ENCODE data around the gene ATG12. TPM values are rescaled to one million over a fixed set of nuclear protein-coding genes. Genes with fewer than 3 reads are reported as not detected.
"Not testable (repeated sequence)": the region's sequence is repeated elsewhere in the genome, so short reads cannot be mapped to it uniquely, and the experiment has no call there.

Gene ATG12
- total RNA-seq (48.3 and 85.7 TPM in 2 replicates), polyA plus RNA-seq (65.3 and 66.0 TPM in 2 replicates)

DNA sequence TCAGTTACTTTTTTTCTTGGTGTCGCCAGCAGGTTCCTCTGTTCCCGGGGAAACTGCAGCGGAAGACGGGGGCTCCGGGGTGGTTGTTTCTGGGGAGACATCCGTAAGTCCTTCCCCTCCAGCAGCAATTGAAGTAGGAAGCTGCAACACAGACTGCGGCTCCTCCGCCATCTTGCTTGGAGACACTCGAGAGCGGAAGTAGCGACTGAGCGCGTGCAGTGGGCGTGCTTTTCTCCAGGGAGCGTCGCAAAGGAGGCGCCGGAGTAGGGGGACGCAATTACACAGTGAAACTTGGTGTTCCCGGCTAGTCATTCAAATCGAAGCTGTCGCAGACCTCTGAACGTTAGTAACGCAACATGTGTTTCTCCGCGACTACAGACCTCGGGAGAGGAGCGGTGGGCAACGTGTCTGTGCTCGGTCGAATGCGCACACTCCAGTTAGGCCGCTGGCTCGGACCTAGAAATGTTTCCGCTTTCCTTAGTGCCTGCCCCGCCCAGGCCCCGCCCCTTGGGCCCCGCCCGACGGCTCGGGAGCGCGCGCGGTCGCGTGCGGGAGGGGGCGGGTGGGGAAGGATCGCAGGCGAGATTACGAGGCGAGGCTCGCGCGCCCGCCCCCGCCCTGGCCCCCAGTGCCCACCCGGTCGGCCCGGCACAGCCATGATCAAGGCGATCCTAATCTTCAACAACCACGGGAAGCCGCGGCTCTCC, at the start of gene ATG12, which contains the start of gene AP3S1:
Gene ATG12 (minus strand): TSS at position 184 of the 707 bp plus-strand sequence. CDS start 13 bp downstream, at position 171.
Gene AP3S1 (plus strand): TSS at position 554 of the 707 bp plus-strand sequence. CDS start 103 bp downstream, at position 657.
- Histone ChIP-seq H3K36me3 (replicated peaks; ENCODE audit: insufficient read depth, low read depth) (no peaks in the 10 kb centered on the region), H3K9me2 (replicated peaks; ENCODE audit: insufficient read depth) (no peaks in the 10 kb centered on the region), H3K4me1 (ENCODE audit: insufficient read depth) (peaks cover 26% of the 10 kb centered on the region), H3K79me2 (peaks cover 88% of the 10 kb centered on the region), H3K4me2 (peak within 1 kb of the TSS; percentile 91), H3K4me3 (peak within 1 kb of the TSS; percentile 72), H3K27me3 (no peaks in the 10 kb centered on the region), H2AFZ (peak within 1 kb of the TSS; percentile 67), H3K27ac (peak within 1 kb of the TSS; percentile 94), H4K20me1 (ENCODE audit: insufficient read depth, poor library complexity, severe bottlenecking) (peaks cover 59% of the 10 kb centered on the region), H3K9me3 (ENCODE audit: low read depth) (no peaks in the 10 kb centered on the region)
- under 1% methylated on average over 32 of the region's 65 CpGs for WGBS (ENCODE audit: low lambda C conversion rate, missing lambda C conversion rate)
- peak; percentile 95 for DNase-seq (ENCODE audit: low spot score)
- TF ChIP-seq EZH2 (IDR thresholded peaks at IDR 0.05; ENCODE audit: borderline replicate concordance) (no peak), EZH2phosphoT487 (IDR thresholded peaks at IDR 0.05; ENCODE audit: low read depth, severe bottlenecking, unreplicated experiment) (no peak), CTCF (IDR thresholded peaks at IDR 0.05; ENCODE audit: poor library complexity) (no peak)

GRCh38 chr5:115888027-115888426, 46.7 kb upstream of the ATG12 start:
- DNase-seq (ENCODE audit: low spot score), result no peak
- no peaks in the 10 kb centered on the region for H4K20me1 ChIP-seq (ENCODE audit: insufficient read depth, poor library complexity, severe bottlenecking)

DNA sequence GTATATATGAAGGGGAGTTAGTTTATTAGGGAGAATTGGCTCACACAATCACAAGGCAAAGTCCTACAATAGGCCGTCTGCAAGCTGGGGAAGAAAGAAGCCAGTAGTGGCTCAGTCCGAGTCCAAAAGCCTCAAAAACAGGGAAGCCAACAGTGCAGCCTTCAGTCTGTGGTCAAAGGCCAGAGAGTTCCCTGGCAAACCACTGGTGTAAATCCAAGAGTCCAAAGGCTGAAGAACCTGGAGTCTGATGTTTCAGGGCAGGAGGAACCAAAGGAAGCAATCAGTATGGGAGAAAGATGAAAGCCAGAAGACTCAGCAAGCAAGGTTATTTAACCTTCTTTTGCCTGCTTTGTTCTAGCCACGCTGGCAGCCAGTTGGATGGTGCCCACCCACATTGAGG, 43.8 kb upstream of the ATG12 start:
- Histone ChIP-seq H3K4me2 (peak overlapping the region; percentile 17), H3K79me2 (peaks cover 25% of the 10 kb centered on the region), H3K27ac (peak overlapping the region; percentile 20)
- not testable (repeated sequence) for H3K9me2 ChIP-seq (replicated peaks; ENCODE audit: insufficient read depth); H3K4me3 ChIP-seq; H3K36me3 ChIP-seq (replicated peaks; ENCODE audit: insufficient read depth, low read depth); H3K9me3 ChIP-seq (ENCODE audit: low read depth); H4K20me1 ChIP-seq (ENCODE audit: insufficient read depth, poor library complexity, severe bottlenecking); H3K27me3 ChIP-seq; H3K4me1 ChIP-seq (ENCODE audit: insufficient read depth); H2AFZ ChIP-seq
- WGBS (ENCODE audit: low lambda C conversion rate, missing lambda C conversion rate), result 66% methylated on average over 3 of the region's 3 CpGs
- DNase-seq (ENCODE audit: low spot score), result peak; percentile 16

More at GRCh38 chr5:115888027-115888426, 46.7 kb upstream of the ATG12 start:
- no peaks in the 10 kb centered on the region for H3K36me3 ChIP-seq (replicated peaks; ENCODE audit: insufficient read depth, low read depth)
- no peak overlapping the region for H2AFZ ChIP-seq
- WGBS (ENCODE audit: low lambda C conversion rate, missing lambda C conversion rate), result 65% methylated on average over 1 of the region's 1 CpG
- no peaks in the 10 kb centered on the region for H3K4me1 ChIP-seq (ENCODE audit: insufficient read depth)
- H3K4me3 ChIP-seq, result no peak overlapping the region
- TF ChIP-seq EZH2 (IDR thresholded peaks at IDR 0.05; ENCODE audit: borderline replicate concordance) (no peak), CTCF (IDR thresholded peaks at IDR 0.05; ENCODE audit: poor library complexity) (peak; percentile 43)
- H3K79me2 ChIP-seq, result peaks cover 13% of the 10 kb centered on the region
- H3K9me3 ChIP-seq (ENCODE audit: low read depth), result no peaks in the 10 kb centered on the region
- no peak overlapping the region for H3K27ac ChIP-seq
- H3K27me3 ChIP-seq, result no peaks in the 10 kb centered on the region
- no peaks in the 10 kb centered on the region for H3K9me2 ChIP-seq (replicated peaks; ENCODE audit: insufficient read depth)
- no peak overlapping the region for H3K4me2 ChIP-seq

GRCh38 chr5:115884704-115885103, 43.3 kb upstream of the ATG12 start:
- TF ChIP-seq CTCF (IDR thresholded peaks at IDR 0.05; ENCODE audit: poor library complexity), result no peak
- no peak for TF ChIP-seq EZH2 (IDR thresholded peaks at IDR 0.05; ENCODE audit: borderline replicate concordance)
- no peak for TF ChIP-seq EZH2phosphoT487 (IDR thresholded peaks at IDR 0.05; ENCODE audit: low read depth, severe bottlenecking, unreplicated experiment)
- Histone ChIP-seq H3K9me2 (replicated peaks; ENCODE audit: insufficient read depth) (no peaks in the 10 kb centered on the region), H3K36me3 (replicated peaks; ENCODE audit: insufficient read depth, low read depth) (no peaks in the 10 kb centered on the region), H3K4me2 (no peak overlapping the region), H3K79me2 (peaks cover 26% of the 10 kb centered on the region), H3K27ac (peak overlapping the region; percentile 20), H3K27me3 (no peaks in the 10 kb centered on the region), H2AFZ (no peak overlapping the region), H3K4me3 (no peak overlapping the region), H3K9me3 (ENCODE audit: low read depth) (no peaks in the 10 kb centered on the region), H4K20me1 (ENCODE audit: insufficient read depth, poor library complexity, severe bottlenecking) (no peaks in the 10 kb centered on the region), H3K4me1 (ENCODE audit: insufficient read depth) (no peaks in the 10 kb centered on the region)
- 94% methylated on average over 1 of the region's 1 CpG for WGBS (ENCODE audit: low lambda C conversion rate, missing lambda C conversion rate)
- no peak for DNase-seq (ENCODE audit: low spot score)

DNA sequence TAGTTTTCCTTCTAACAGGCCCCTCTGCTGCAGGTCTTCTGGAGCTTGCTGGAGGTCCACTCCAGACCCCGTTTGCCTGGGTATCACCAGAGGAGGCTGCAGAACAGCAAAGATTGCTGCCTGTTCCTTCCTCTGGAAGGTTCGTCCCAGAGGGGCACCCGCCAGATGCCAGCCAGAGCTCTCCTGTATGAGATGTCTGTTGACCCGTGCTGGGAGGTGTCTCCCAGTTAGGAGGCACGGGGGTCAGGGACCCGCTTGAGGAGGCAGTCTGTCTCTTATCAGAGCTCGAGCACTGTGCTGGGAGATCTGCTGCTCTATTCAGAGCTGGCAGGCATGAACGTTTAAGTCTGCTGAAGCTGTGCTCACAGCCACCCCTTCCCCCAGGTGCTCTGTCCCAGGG, 41.1 kb upstream of the ATG12 start:
- not testable (repeated sequence) for H3K4me3 ChIP-seq; H3K4me1 ChIP-seq (ENCODE audit: insufficient read depth); H3K36me3 ChIP-seq (replicated peaks; ENCODE audit: insufficient read depth, low read depth); H3K27ac ChIP-seq; DNase-seq (ENCODE audit: low spot score); H3K4me2 ChIP-seq; H3K9me3 ChIP-seq (ENCODE audit: low read depth); H4K20me1 ChIP-seq (ENCODE audit: insufficient read depth, poor library complexity, severe bottlenecking); H3K27me3 ChIP-seq; H3K9me2 ChIP-seq (replicated peaks; ENCODE audit: insufficient read depth); H2AFZ ChIP-seq
- peaks cover 36% of the 10 kb centered on the region for H3K79me2 ChIP-seq
- WGBS (ENCODE audit: low lambda C conversion rate, missing lambda C conversion rate), result 96% methylated on average over 8 of the region's 8 CpGs

- DNase-seq (ENCODE audit: low spot score); H4K20me1 ChIP-seq (ENCODE audit: insufficient read depth, poor library complexity, severe bottlenecking); H3K27me3 ChIP-seq; H3K4me3 ChIP-seq; H3K4me2 ChIP-seq; H3K27ac ChIP-seq; H3K9me2 ChIP-seq (replicated peaks; ENCODE audit: insufficient read depth); H3K4me1 ChIP-seq (ENCODE audit: insufficient read depth); H3K36me3 ChIP-seq (replicated peaks; ENCODE audit: insufficient read depth, low read depth); H2AFZ ChIP-seq; H3K9me3 ChIP-seq (ENCODE audit: low read depth): not testable (repeated sequence)
- WGBS (ENCODE audit: low lambda C conversion rate, missing lambda C conversion rate), result 98% methylated on average over 5 of the region's 5 CpGs
- peaks cover 35% of the 10 kb centered on the region for H3K79me2 ChIP-seq
Measured at GRCh38 chr5:115877342-115877741, 36.0 kb upstream of the ATG12 start.

Data from hepatocyte (in vitro differentiated cells).